Thyroid gland (tissue), 4 donors: Measurements from ENCODE around the gene GTF2A1.

Experiments
- POLR2A ChIP-seq, 2 donors: fragments of 450-650 bp; IDR thresholded peaks; one replicate each; pipeline ENCODE4 v1.6.1; 2017; ENCODE audit warnings: antibody characterized with exemption in 2 of 2, mild to moderate bottlenecking in 2 of 2, moderate library complexity in 1 of 2
- TF ChIP-seq, protein P1 (sequence below), 6 experiments: fragments of 200-600 bp in 3 of 6; fragments of 450-650 bp in 3 of 6; sonication (generic) in 3 of 6; IDR thresholded peaks; one replicate each; pipeline ENCODE4 v1.5.1; 2016 to 2019; ENCODE audit warnings: antibody characterized with exemption in 6 of 6, mild to moderate bottlenecking in 2 of 6, inconsistent platforms in 1 of 6, moderate library complexity in 1 of 6

DNA sequence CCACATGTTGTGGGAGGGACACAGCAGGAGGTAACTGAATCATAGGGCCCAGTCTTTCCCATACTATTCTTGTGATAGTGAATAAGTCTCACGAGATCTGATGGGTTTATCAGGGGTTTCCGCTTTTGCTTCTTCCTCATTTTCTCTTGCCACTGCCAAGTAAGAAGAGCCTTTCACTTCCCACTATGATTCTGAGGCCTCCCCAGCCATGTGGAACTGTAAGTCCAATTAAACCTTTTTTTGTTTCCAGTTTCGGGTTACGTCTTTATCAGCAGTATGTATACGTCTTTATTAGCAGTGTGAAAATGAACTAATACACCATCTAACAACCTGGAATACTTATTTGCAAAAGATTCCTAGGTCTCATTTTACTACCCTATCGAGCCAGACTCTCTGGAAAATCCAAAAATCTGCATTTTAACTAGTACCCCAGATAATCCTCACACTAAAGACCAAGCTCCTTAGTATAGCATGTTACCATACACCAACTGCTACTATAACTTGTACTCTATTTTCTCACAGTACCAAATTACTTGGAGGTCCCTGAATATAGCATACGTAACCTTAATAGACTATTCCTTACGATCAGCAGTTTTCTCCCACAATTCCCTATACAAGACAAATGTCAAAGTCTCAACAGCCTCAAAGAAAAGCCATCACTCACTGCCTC, 11.5 kb downstream of the GTF2A1 start:
- TF ChIP-seq, protein P1, sequence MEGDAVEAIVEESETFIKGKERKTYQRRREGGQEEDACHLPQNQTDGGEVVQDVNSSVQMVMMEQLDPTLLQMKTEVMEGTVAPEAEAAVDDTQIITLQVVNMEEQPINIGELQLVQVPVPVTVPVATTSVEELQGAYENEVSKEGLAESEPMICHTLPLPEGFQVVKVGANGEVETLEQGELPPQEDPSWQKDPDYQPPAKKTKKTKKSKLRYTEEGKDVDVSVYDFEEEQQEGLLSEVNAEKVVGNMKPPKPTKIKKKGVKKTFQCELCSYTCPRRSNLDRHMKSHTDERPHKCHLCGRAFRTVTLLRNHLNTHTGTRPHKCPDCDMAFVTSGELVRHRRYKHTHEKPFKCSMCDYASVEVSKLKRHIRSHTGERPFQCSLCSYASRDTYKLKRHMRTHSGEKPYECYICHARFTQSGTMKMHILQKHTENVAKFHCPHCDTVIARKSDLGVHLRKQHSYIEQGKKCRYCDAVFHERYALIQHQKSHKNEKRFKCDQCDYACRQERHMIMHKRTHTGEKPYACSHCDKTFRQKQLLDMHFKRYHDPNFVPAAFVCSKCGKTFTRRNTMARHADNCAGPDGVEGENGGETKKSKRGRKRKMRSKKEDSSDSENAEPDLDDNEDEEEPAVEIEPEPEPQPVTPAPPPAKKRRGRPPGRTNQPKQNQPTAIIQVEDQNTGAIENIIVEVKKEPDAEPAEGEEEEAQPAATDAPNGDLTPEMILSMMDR (IDR thresholded peaks at IDR 0.05): no peak
- no peak for TF ChIP-seq POLR2A (IDR thresholded peaks at IDR 0.05)
